ENCODE results near the gene KLRF2. TPM values are rescaled to one million over a fixed set of nuclear protein-coding genes. Genes with fewer than 3 reads are reported as not detected.

The KLRF2 gene
- not detected in 2 replicates for total RNA-seq (2021)
- long read RNA-seq = 0 reads

GRCh38 chr12:9881246-9881645, at the start of gene KLRF2:
TSS of gene KLRF2 (plus strand) at chr12:9881489. CDS start at chr12:9881596, 107 bp downstream.
- Histone ChIP-seq H2BK5ac (ENCODE audit: insufficient read length, low read length) (no peak within 1 kb of the TSS), H4K91ac (ENCODE audit: insufficient read length, low read depth, low read length) (no peak within 1 kb of the TSS), H3K23ac (ENCODE audit: insufficient read length, low read depth, low read length) (no peak within 1 kb of the TSS), H3K79me2 (ENCODE audit: insufficient read depth, low read length) (no peaks in the 10 kb centered on the region), H2BK12ac (ENCODE audit: insufficient read length, low read depth, low read length) (no peak within 1 kb of the TSS), H2BK15ac (ENCODE audit: low read depth, low read length) (no peak within 1 kb of the TSS), H3K4ac (ENCODE audit: low read depth, low read length) (no peak within 1 kb of the TSS), H3K79me1 (ENCODE audit: insufficient read depth, low read depth, low read length, poor library complexity, severe bottlenecking) (no peaks in the 10 kb centered on the region), H3K4me1 (ENCODE audit: insufficient read depth, low read length) (no peaks in the 10 kb centered on the region), H3K23me2 (ENCODE audit: insufficient read length, low read depth, low read length, poor library complexity, severe bottlenecking) (no peaks in the 10 kb centered on the region), H4K8ac (replicated peaks; ENCODE audit: insufficient read length, low read depth, low read length) (no peak within 1 kb of the TSS), H3T11ph (ENCODE audit: low read length) (no peak within 1 kb of the TSS), H4K5ac (ENCODE audit: insufficient read length, low read depth, low read length) (no peak within 1 kb of the TSS), H2BK20ac (ENCODE audit: low read depth, low read length, poor library complexity, severe bottlenecking) (no peak within 1 kb of the TSS), H3K9ac (ENCODE audit: extremely low read depth, insufficient read length, low read length) (no peak within 1 kb of the TSS), H3K27me3 (ENCODE audit: insufficient read depth, low read length) (no peaks in the 10 kb centered on the region), H2BK120ac (ENCODE audit: low read depth, low read length, poor library complexity, severe bottlenecking) (no peak within 1 kb of the TSS), H2AFZ (ENCODE audit: low read length) (no peak within 1 kb of the TSS), H3K56ac (ENCODE audit: insufficient read length, low read depth, low read length) (no peak within 1 kb of the TSS), H3K9me3 (ENCODE audit: control insufficient read depth, low read depth, low read length) (no peaks in the 10 kb centered on the region), H4K20me1 (ENCODE audit: control insufficient read depth, insufficient read depth, insufficient read length) (no peaks in the 10 kb centered on the region), H3K4me2 (ENCODE audit: insufficient read depth, insufficient read length, low read length) (no peak within 1 kb of the TSS), H3K18ac (ENCODE audit: insufficient read length, low read depth, low read length) (no peak within 1 kb of the TSS), H3K27ac (ENCODE audit: insufficient read length, low read depth, low read length) (no peak within 1 kb of the TSS), H3K14ac (ENCODE audit: insufficient read depth, low read length) (no peak within 1 kb of the TSS), H2AK5ac (ENCODE audit: insufficient read length, low read length) (no peak within 1 kb of the TSS)
- no peak for DNase-seq
- Mint-ChIP-seq H3K27me3 (ENCODE audit: low read depth) (no peaks in the 10 kb centered on the region), H3K9me3 (no peaks in the 10 kb centered on the region; a peak in 1 of 5 replicates), H3K4me3 (no peak within 1 kb of the TSS), H3K27ac (peak within 1 kb of the TSS in 1 of 3 experiments; percentile 69; a peak in 2 of 7 replicates), H3K4me1 (peaks cover 12 to 15% of the 10 kb centered on the region in 2 experiments), H3K36me3 (ENCODE audit: insufficient read depth in 1 of 3, low read depth in 3 of 3) (no peaks in the 10 kb centered on the region)
- no CpG with 5 or more reads among the region's 3 CpGs for WGBS (ENCODE audit: extremely low coverage, insufficient read length, low lambda C conversion rate)
- TF ChIP-seq CTCF (conservative IDR thresholded peaks at IDR 0.05) = no peak

All from H9 (cell line).